GM21717 (cell line): ENCODE data around the gene DDHD1.
"Not testable (repeated sequence)": the region's sequence is repeated elsewhere in the genome, so short reads cannot be mapped to it uniquely, and the experiment has no call there.

ENCODE experiments used
- ATAC-seq: cut with Tn5 transposase; IDR thresholded peaks from one replicate; pipeline ENCODE4 v1.9.1; 2021; ENCODE audit warnings: mild to moderate bottlenecking, moderate library complexity; ENCODE audit not compliant: unreplicated experiment

Gene DDHD1

GRCh38 chr14:53109105-53110041 is 43.8 kb downstream of the DDHD1 start:
- ATAC-seq = peak; percentile 91

GRCh38 chr14:53108292-53109104 is 44.6 kb downstream of the DDHD1 start:
- no peak for ATAC-seq

GRCh38 chr14:53106768-53107167 is 46.4 kb downstream of the DDHD1 start:
- ATAC-seq = no peak

GRCh38 chr14:53103636-53104340 is 49.3 kb downstream of the DDHD1 start:
- ATAC-seq = no peak

GRCh38 chr14:53093206-53093605 is 59.9 kb downstream of the DDHD1 start:
- no peak for ATAC-seq

GRCh38 chr14:53090853-53091252 is 62.3 kb downstream of the DDHD1 start:
- ATAC-seq = no peak

GRCh38 chr14:53084954-53085353 is 68.2 kb downstream of the DDHD1 start:
- ATAC-seq = not testable (repeated sequence)

- no peak for ATAC-seq
These were observed 88.6 kb downstream of the DDHD1 start for GRCh38 chr14:53064475-53064874.

- ATAC-seq = no peak
These were observed 90.3 kb downstream of the DDHD1 start for GRCh38 chr14:53062856-53063255.

GRCh38 chr14:53060046-53060445 is 93.1 kb downstream of the DDHD1 start:
- ATAC-seq = no peak

GRCh38 chr14:53055003-53055402 is 98.1 kb downstream of the DDHD1 start:
- no peak for ATAC-seq

- no peak for ATAC-seq
These were observed 98.7 kb downstream of the DDHD1 start for GRCh38 chr14:53054457-53054856.

- ATAC-seq = no peak
These were observed 104.5 kb downstream of the DDHD1 start for GRCh38 chr14:53048631-53049030.

- no peak for ATAC-seq
These were observed 105.6 kb downstream of the DDHD1 start for GRCh38 chr14:53047307-53048069.

GRCh38 chr14:53044486-53044885 is 108.6 kb downstream of the DDHD1 start:
- no peak for ATAC-seq

GRCh38 chr14:53043027-53043581 is 110.0 kb downstream of the DDHD1 start:
- no peak for ATAC-seq

GRCh38 chr14:53042480-53042879 is 110.6 kb downstream of the DDHD1 start:
- ATAC-seq = no peak

- no peak for ATAC-seq
These were observed 112.1 kb downstream of the DDHD1 start for GRCh38 chr14:53041067-53041466.

- no peak for ATAC-seq
These were observed 114.5 kb downstream of the DDHD1 start for GRCh38 chr14:53038629-53039028.

GRCh38 chr14:53037016-53037415 is 116.1 kb downstream of the DDHD1 start:
- no peak for ATAC-seq
